SK-N-SH (cell line): ENCODE results near the gene XXYLT1. TPM values are rescaled to one million over a fixed set of nuclear protein-coding genes. Genes with fewer than 3 reads are reported as not detected.

Experiments used
- CTCF ChIA-PET: fragments of 300-600, 350-600 bp; formaldehyde crosslinking; extraction: SDS; loops from one replicate; lab custom pipeline; 2021; lab: Yijun Ruan, JAX
- POLR2A ChIA-PET: fragments of 350-600 bp; sonication (Branson Sonifier 250); formaldehyde crosslinking; extraction: SDS; loops from one replicate; lab custom pipeline; 2020; ENCODE audit warnings: antibody characterized with exemption, inconsistent platforms; lab: Yijun Ruan, JAX
- DNase-seq: peaks from one replicate; pipeline ENCODE4 v3.0.0; 2012
- H2AFZ ChIP-seq: fragments of 200-600 bp; sonication (generic); 2 replicates; pipeline ENCODE4 v1.8.1; 2016; ENCODE audit warnings: antibody characterized with exemption, mild to moderate bottlenecking, low read depth
- H3F3A ChIP-seq: fragments of 200-600 bp; sonication (generic); replicated peaks from 2 replicates; pipeline ENCODE3; 2016; ENCODE audit warnings: antibody characterized with exemption, mild to moderate bottlenecking; ENCODE audit not compliant: insufficient read depth
- H3K27ac ChIP-seq, 2 experiments: fragments of 200-500 bp in 1 of 2; fragments of 200-600 bp in 1 of 2; sonication (Bioruptor generic) in 1 of 2; sonication (generic), shearing (Covaris generic) in 1 of 2; 2 replicates each; pipeline versions ENCODE4 v1.5.1 to v1.6.1; 2014 to 2016; ENCODE audit warnings: low read depth in 2 of 2, inconsistent platforms in 1 of 2, low read length in 1 of 2, mild to moderate bottlenecking in 1 of 2, mixed read lengths in 1 of 2
- H3K27me3 ChIP-seq: fragments of 200-600 bp; sonication (generic), shearing (Covaris generic); 2 replicates; pipeline ENCODE4 v1.6.1; 2016; ENCODE audit warnings: mixed run types; ENCODE audit not compliant: insufficient read depth
- H3K36me3 ChIP-seq, 2 experiments: fragments of 200-500 bp in 1 of 2; fragments of 200-600 bp in 1 of 2; sonication (Bioruptor generic) in 1 of 2; sonication (generic) in 1 of 2; replicated peaks in 1 of 2; 2 replicates each; pipeline versions ENCODE3 to v1.5.1; 2014 to 2016; ENCODE audit warnings: low read length in 1 of 2, mild to moderate bottlenecking in 1 of 2; ENCODE audit not compliant: insufficient read depth in 2 of 2, control insufficient read depth in 1 of 2
- H3K4me1 ChIP-seq, 2 experiments: fragments of 200-500 bp in 1 of 2; fragments of 200-600 bp in 1 of 2; sonication (Bioruptor generic) in 1 of 2; sonication (generic), shearing (Covaris generic) in 1 of 2; 2 replicates each; pipeline versions ENCODE4 v1.5.1 to v1.6.1; 2014 to 2016; ENCODE audit warnings: low read depth in 1 of 2, low read length in 1 of 2, mixed run types in 1 of 2; ENCODE audit not compliant: insufficient read depth in 2 of 2, control insufficient read depth in 1 of 2
- H3K4me2 ChIP-seq: fragments of 200-600 bp; sonication (generic), shearing (Covaris generic); 2 replicates; pipeline ENCODE4 v1.6.1; 2017; ENCODE audit warnings: mixed run types
- H3K4me3 ChIP-seq, 2 experiments: fragments of 200-500 bp in 1 of 2; fragments of 200-600 bp in 1 of 2; sonication (Bioruptor generic) in 1 of 2; sonication (generic), shearing (Covaris generic) in 1 of 2; 2 replicates each; pipeline versions ENCODE4 v1.5.1 to v1.8.1; 2014 to 2016; ENCODE audit warnings: low read depth in 2 of 2, inconsistent platforms in 1 of 2, low read length in 1 of 2, mild to moderate bottlenecking in 1 of 2, mixed read lengths in 1 of 2, moderate library complexity in 1 of 2
- H3K79me2 ChIP-seq: fragments of 200-600 bp; sonication (generic); 2 replicates; pipeline ENCODE4 v1.8.1; 2017; ENCODE audit warnings: mild to moderate bottlenecking; ENCODE audit not compliant: insufficient read depth
- H3K9ac ChIP-seq: fragments of 200-600 bp; sonication (generic); 2 replicates; pipeline ENCODE4 v1.6.1; 2017; ENCODE audit warnings: mixed run types
- H3K9me2 ChIP-seq: fragments of 200-600 bp; sonication (generic); 2 replicates; pipeline ENCODE4 v1.6.1; 2017; ENCODE audit warnings: mixed run types
- H3K9me3 ChIP-seq: fragments of 200-600 bp; sonication (generic); 2 replicates; pipeline ENCODE4 v1.6.1; 2017; ENCODE audit warnings: mixed run types, mild to moderate bottlenecking, moderate library complexity
- H4K20me1 ChIP-seq: fragments of 200-600 bp; sonication (generic); 2 replicates; pipeline ENCODE4 v1.6.1; 2017; ENCODE audit warnings: mild to moderate bottlenecking, mixed run types; ENCODE audit not compliant: insufficient read depth
- ELF1 ChIP-seq: IDR thresholded peaks from 2 replicates; pipeline ENCODE4 v1.4.0; 2012
- FOSL2 ChIP-seq: IDR thresholded peaks from 2 replicates; pipeline ENCODE4 v1.4.0; 2012; ENCODE audit warnings: low read depth, mild to moderate bottlenecking, moderate library complexity, borderline replicate concordance
- FOXJ3 ChIP-seq: sonication (generic); formaldehyde crosslinking; IDR thresholded peaks from 2 replicates; pipeline ENCODE4 v1.5.1; 2020; ENCODE audit warnings: mild to moderate bottlenecking, missing genetic modification reagents
- FOXM1 ChIP-seq: IDR thresholded peaks from 2 replicates; pipeline ENCODE4 v1.4.0; 2012; ENCODE audit warnings: low read depth, mild to moderate bottlenecking
- GABPA ChIP-seq: IDR thresholded peaks from 2 replicates; pipeline ENCODE4 v1.4.0; 2012; ENCODE audit warnings: low read depth, mild to moderate bottlenecking
- GATA2 ChIP-seq: sonication (generic); formaldehyde crosslinking; IDR thresholded peaks from 2 replicates; pipeline ENCODE4 v1.5.0; 2020; ENCODE audit warnings: mild to moderate bottlenecking, missing genetic modification reagents
- IRF3 ChIP-seq: fragments of 150-350 bp; IDR thresholded peaks from 2 replicates; pipeline ENCODE4 v1.6.1; 2016; ENCODE audit warnings: mild to moderate bottlenecking, low read depth, low read length
- MXI1 ChIP-seq: IDR thresholded peaks from 2 replicates; pipeline ENCODE4 v1.6.1; 2012; ENCODE audit warnings: mild to moderate bottlenecking, low read depth, low read length, improper control_type of control experiment
- PBX3 ChIP-seq: IDR thresholded peaks from 2 replicates; pipeline ENCODE4; 2012
- POLR2AphosphoS5 ChIP-seq: IDR thresholded peaks from 2 replicates; pipeline ENCODE4 v1.6.1; 2012; ENCODE audit warnings: low read depth, low read length
- RFX5 ChIP-seq: IDR thresholded peaks from 2 replicates; pipeline ENCODE4 v1.6.1; 2012; ENCODE audit warnings: mild to moderate bottlenecking, improper control_type of control experiment, low read length
- RXRA ChIP-seq: IDR thresholded peaks from 2 replicates; pipeline ENCODE4 v1.4.0; 2012; ENCODE audit warnings: low read depth, mild to moderate bottlenecking, borderline replicate concordance
- SIN3A ChIP-seq: IDR thresholded peaks from 2 replicates; pipeline ENCODE4 v1.6.1; 2012; ENCODE audit warnings: low read depth, mild to moderate bottlenecking, low read length, moderate library complexity, borderline replicate concordance
- SMC3 ChIP-seq: IDR thresholded peaks from 2 replicates; pipeline ENCODE4 v1.6.1; 2012; ENCODE audit warnings: low read depth, low read length, improper control_type of control experiment
- TAF1 ChIP-seq: IDR thresholded peaks from 2 replicates; pipeline ENCODE4 v1.6.1; 2012; ENCODE audit warnings: low read depth, mild to moderate bottlenecking, low read length, moderate library complexity, borderline replicate concordance
- TEAD4 ChIP-seq: IDR thresholded peaks from 2 replicates; pipeline ENCODE4 v1.4.0; 2012; ENCODE audit warnings: mild to moderate bottlenecking, borderline replicate concordance; ENCODE audit not compliant: insufficient read depth
- YY1 ChIP-seq: IDR thresholded peaks from 2 replicates; pipeline ENCODE4 v1.4.0; 2012; ENCODE audit warnings: low read depth, mild to moderate bottlenecking
- WGBS: methylation state at CpG from one replicate; pipeline ENCODE4 v1.1.6; 2017; ENCODE audit warnings: low lambda C conversion rate; 5-methylcytosine and 5-hydroxymethylcytosine counted together
- polyA plus RNA-seq, 3 experiments: library from polyadenylated mRNA; depleted of rRNA; stranded (reverse); fragments of >200 nt; gene quantifications; 2 replicates each; pipeline ENCODE4 v1.2.3, GENCODE V29; 2012
- TF ChIP-seq, protein P1 (sequence below): IDR thresholded peaks from 2 replicates; pipeline ENCODE4 v1.4.0; 2012; ENCODE audit warnings: low read depth, borderline replicate concordance
- TF ChIP-seq, protein P2 (sequence below): fragments of 200-600 bp; sonication (generic); IDR thresholded peaks from 2 replicates; pipeline ENCODE4 v1.6.1; 2017; ENCODE audit warnings: antibody characterized with exemption, mild to moderate bottlenecking, moderate library complexity
- TF ChIP-seq, protein P3 (sequence below): IDR thresholded peaks from 2 replicates; pipeline ENCODE4 v1.6.1; 2012; ENCODE audit warnings: mild to moderate bottlenecking, low read depth, low read length, moderate library complexity

The XXYLT1 gene
- polyA plus RNA-seq, 1 of the 3 experiments (the other 2 are of a cell fraction): 22.6 TPM

- DNase-seq: no peak
- Histone ChIP-seq H3K79me2 (no peaks in the 10 kb centered on the region), H3K27ac (no peak overlapping the region), H3K4me3 (no peak overlapping the region), H2AFZ (no peak overlapping the region), H3K9ac (no peak overlapping the region), H3K4me1 (no peaks in the 10 kb centered on the region), H3F3A (no peaks in the 10 kb centered on the region), H3K4me2 (no peak overlapping the region), H3K27me3 (no peaks in the 10 kb centered on the region), H3K36me3 (no peaks in the 10 kb centered on the region), H3K9me3 (no peaks in the 10 kb centered on the region), H4K20me1 (no peaks in the 10 kb centered on the region), H3K9me2 (no peaks in the 10 kb centered on the region)
- 82% methylated on average over 5 of the region's 7 CpGs for WGBS
- CTCF ChIA-PET: no interaction called here
- TF ChIP-seq SIN3A (no peak), FOXM1 (no peak), YY1 (no peak), FOXJ3 (no peak), IRF3 (no peak), GABPA (no peak), TAF1 (no peak), FOSL2 (no peak), SMC3 (no peak), MXI1 (no peak), POLR2AphosphoS5 (no peak), RFX5 (no peak), TEAD4 (no peak), GATA2 (CRISPR knock-in tag) (no peak), RXRA (no peak), ELF1 (no peak), PBX3 (no peak)
- TF ChIP-seq, protein P1, sequence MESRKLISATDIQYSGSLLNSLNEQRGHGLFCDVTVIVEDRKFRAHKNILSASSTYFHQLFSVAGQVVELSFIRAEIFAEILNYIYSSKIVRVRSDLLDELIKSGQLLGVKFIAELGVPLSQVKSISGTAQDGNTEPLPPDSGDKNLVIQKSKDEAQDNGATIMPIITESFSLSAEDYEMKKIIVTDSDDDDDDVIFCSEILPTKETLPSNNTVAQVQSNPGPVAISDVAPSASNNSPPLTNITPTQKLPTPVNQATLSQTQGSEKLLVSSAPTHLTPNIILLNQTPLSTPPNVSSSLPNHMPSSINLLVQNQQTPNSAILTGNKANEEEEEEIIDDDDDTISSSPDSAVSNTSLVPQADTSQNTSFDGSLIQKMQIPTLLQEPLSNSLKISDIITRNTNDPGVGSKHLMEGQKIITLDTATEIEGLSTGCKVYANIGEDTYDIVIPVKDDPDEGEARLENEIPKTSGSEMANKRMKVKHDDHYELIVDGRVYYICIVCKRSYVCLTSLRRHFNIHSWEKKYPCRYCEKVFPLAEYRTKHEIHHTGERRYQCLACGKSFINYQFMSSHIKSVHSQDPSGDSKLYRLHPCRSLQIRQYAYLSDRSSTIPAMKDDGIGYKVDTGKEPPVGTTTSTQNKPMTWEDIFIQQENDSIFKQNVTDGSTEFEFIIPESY: no peak
- TF ChIP-seq, protein P2, sequence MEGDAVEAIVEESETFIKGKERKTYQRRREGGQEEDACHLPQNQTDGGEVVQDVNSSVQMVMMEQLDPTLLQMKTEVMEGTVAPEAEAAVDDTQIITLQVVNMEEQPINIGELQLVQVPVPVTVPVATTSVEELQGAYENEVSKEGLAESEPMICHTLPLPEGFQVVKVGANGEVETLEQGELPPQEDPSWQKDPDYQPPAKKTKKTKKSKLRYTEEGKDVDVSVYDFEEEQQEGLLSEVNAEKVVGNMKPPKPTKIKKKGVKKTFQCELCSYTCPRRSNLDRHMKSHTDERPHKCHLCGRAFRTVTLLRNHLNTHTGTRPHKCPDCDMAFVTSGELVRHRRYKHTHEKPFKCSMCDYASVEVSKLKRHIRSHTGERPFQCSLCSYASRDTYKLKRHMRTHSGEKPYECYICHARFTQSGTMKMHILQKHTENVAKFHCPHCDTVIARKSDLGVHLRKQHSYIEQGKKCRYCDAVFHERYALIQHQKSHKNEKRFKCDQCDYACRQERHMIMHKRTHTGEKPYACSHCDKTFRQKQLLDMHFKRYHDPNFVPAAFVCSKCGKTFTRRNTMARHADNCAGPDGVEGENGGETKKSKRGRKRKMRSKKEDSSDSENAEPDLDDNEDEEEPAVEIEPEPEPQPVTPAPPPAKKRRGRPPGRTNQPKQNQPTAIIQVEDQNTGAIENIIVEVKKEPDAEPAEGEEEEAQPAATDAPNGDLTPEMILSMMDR: no peak
- TF ChIP-seq, protein P3, sequence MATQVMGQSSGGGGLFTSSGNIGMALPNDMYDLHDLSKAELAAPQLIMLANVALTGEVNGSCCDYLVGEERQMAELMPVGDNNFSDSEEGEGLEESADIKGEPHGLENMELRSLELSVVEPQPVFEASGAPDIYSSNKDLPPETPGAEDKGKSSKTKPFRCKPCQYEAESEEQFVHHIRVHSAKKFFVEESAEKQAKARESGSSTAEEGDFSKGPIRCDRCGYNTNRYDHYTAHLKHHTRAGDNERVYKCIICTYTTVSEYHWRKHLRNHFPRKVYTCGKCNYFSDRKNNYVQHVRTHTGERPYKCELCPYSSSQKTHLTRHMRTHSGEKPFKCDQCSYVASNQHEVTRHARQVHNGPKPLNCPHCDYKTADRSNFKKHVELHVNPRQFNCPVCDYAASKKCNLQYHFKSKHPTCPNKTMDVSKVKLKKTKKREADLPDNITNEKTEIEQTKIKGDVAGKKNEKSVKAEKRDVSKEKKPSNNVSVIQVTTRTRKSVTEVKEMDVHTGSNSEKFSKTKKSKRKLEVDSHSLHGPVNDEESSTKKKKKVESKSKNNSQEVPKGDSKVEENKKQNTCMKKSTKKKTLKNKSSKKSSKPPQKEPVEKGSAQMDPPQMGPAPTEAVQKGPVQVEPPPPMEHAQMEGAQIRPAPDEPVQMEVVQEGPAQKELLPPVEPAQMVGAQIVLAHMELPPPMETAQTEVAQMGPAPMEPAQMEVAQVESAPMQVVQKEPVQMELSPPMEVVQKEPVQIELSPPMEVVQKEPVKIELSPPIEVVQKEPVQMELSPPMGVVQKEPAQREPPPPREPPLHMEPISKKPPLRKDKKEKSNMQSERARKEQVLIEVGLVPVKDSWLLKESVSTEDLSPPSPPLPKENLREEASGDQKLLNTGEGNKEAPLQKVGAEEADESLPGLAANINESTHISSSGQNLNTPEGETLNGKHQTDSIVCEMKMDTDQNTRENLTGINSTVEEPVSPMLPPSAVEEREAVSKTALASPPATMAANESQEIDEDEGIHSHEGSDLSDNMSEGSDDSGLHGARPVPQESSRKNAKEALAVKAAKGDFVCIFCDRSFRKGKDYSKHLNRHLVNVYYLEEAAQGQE: no peak
- POLR2A ChIA-PET: no interaction called here
These were observed 226.5 kb downstream of the XXYLT1 start for GRCh38 chr3:195044411-195044810.
